Astrocyte of the hippocampus (primary cell): ENCODE measurements around the gene ZNF768.
"Not testable (repeated sequence)": the region's sequence is repeated elsewhere in the genome, so short reads cannot be mapped to it uniquely, and the experiment has no call there.

Experiments
- DNase-seq: peaks from one replicate; pipeline ENCODE4 v3.0.0; 2011; ENCODE audit warnings: low read depth, low spot score

ZNF768 gene

DNA sequence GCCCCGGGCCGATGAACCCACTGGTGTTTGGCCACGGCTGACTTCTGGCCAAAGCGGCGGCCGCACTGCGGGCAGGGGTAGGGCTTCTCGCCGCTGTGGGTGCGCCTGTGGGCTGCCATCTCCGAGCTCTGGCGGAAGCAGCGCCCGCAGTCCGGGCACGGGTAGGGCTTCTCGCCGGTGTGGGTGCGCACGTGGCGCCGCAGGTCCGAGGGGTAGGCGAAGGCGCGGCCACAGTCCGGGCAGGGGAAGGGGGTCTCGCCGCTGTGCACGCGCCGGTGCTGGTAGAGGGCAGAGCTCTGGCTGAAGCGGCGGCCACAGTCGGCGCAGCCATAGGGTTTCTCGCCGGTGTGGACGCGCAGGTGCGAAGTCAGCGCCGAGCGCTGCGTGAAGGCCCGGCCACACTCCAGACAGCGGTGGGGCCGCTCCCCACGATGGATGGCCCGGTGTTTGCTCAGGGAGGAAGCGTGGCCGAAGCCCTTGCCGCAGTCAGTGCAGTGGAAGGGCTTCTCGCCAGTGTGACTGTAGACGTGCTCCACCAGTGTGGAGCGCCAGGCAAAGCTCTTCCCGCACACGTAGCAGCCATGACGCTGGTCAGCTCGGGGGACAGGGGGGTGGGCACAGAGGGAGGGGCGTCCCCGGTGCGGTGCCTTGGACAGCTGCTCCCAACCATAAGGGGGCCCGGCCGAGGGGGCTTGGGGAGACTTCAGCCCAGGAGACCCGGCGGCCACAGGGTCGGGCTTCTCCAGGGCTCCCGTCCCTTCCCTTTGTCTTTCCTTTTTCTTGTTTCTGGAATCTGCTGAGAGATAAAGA lies 29.2 kb upstream of the ZNF768 start:
- no peak for DNase-seq

DNA sequence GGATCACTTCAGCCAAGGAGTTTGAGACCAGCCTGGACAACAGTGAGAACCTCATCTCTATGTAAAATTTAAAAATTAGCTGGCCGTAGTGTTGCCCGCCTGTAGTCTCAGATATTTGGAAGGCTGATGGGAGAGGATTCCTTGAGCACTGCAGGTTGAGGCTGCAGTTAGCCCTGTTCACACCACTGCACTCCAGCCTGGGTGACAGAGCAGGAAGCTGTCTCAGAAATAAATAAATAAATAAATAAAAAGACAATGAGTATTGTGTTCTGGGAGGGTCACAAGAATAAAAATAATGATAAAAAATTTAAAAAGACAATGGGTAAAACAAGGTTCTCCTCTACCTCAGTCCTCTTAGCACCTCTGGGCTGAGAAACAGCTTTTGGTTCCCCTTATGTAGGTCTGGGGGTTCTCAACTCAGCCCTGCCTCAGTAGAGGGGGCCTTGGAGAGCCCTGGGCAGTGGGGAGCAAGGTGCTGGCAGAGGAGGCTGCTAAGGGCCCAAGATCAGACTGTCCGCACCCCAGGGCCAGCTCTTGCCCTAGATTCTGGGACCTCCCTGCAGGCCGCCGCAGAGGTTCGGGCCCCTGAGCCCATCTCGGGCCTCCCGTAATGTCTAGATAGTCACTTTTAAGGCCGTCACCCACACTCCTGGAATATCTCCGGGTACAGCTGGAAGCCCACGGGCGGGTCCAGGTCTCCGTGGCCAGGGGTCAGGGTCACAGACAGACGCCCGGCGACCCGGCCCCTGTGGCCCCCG lies 28.4 kb upstream of the ZNF768 start:
- no peak for DNase-seq

- DNase-seq, result no peak
These were observed 27.1 kb upstream of the ZNF768 start for GRCh38 chr16:30553393-30553899.

DNA sequence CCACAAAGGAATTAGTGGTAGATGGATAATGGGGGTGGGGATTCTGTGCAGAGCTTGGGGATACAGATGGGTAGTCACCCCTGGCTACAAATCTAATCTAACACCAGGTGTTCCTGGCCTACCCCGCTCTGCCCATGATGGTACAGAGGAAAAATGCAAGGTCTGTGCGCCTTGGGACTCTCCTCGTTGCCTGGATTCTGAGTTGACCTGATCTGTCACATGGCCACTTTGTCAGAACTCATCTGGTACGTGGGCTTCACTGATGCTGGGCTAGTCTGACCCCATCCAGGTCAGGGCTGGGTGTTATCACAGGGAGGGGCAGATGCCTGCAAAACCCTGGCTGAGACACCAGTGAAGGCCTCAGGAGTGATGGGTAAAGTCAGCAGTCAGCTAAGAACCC lies 26.6 kb upstream of the ZNF768 start:
- DNase-seq, result no peak

GRCh38 chr16:30551781-30552180 lies 25.4 kb upstream of the ZNF768 start:
- DNase-seq, result no peak

DNA sequence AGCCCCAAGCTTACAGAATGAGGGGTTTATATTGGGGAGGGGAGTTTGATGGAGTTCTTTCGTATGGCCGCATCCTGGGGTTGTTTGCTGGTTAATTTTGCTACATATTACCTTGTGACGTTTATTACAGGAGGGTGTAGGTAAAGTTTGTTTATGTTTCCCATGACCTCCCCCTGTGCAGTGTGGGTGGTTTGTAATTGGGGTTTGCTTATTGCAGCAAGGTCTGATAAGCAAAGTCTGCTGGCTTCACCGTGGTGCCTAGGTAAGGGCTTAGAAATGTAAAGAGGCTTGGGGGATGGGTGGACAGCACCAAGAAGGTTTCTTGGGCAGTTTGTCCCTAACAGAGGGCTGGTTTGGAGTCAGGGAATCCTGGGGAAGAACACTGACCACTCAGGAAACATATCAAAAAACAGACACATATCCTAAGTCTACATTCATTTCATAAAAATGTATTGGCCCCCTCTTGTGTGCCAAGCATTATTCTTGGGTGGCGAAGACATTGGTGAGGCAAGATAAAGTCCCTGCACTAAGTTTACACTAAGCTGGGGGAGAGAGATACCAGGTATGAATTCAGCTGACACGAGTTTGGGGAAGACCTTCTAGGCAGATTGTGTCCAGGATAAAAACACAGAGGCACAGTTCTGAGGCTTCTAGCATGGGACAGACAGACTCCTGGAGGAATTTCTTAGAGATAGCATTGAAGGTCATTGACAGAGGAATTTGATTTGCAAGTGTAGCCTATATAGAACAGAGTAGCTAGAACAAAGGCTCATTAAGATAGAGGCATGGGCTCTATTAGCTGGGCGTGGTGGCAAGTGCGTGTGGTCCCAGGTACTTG lies 22.3 kb upstream of the ZNF768 start:
- DNase-seq, result no peak

DNA sequence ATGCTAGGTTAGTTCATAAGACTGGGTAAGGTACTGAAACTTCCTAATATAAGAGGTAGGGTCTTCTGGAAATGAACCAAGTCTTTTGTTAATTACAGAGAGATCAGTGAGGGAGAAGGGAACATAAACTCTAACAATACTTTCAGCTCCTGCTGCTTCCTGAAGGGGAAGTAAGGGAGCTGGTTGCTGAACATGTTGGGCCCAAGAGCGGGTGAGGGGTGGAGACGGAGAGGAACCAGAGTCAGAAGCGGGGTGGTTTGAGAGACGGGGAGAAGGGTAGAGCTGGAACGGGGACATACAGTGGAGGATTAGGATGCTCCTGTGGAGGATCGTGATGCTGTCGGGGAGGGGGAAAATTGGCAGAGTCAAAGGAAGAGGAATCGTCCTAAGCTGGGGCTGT lies 19.7 kb upstream of the ZNF768 start:
- DNase-seq, result no peak

- no peak for DNase-seq
These were observed 16.7 kb upstream of the ZNF768 start for GRCh38 chr16:30543067-30543466.

GRCh38 chr16:30541502-30542329 lies 15.3 kb upstream of the ZNF768 start:
- DNase-seq, result peak; percentile 20

GRCh38 chr16:30540916-30541464 lies 14.6 kb upstream of the ZNF768 start:
- DNase-seq, result not testable (repeated sequence)

GRCh38 chr16:30539986-30540526 lies 13.7 kb upstream of the ZNF768 start:
- not testable (repeated sequence) for DNase-seq

DNA sequence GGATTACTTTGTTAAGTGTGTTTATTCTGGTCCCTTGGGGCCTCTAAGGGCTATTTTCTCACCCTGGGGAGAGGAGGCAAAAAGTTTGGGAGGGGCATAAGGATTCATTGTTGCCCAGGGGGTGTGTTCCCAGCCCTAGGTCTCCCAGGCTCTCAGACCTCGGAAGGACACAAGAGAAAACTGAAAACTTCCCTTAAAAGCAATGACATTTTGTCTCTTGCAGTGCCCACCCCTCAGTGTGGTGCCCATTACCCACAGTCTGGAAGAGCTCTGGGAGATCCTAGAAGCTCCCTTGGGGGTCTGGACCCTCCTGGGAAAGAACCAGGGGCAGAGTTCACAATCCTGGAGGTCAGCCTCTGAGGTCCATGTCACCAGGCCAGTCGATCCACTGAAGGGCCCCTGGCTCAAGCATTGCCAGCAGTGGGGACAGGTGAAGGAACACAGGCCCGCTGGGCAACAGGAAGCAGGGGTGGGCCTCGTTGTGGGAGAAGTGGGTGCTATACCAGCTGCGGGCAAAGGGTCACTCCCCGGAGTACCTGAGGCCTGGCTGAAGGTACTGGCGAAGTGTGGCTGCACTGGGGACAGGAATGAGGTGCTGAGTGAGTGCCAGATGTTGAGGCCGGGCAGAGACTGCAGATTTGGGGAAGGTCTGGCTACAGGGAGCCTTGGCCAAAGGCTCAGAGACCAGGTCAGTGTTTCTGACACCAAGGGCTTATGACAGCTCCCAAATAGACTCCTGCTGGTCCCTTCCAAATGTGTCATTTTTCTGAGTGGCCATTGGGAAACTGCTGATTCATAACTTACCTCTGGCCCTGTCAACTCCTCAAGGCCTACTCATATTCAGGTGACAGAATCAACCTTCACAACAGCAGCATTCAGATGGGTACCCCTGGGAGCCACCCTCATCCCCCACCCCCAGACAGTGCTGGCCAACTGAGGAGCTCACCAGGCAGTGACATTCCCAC lies 12.9 kb upstream of the ZNF768 start:
- DNase-seq, result no peak

DNA sequence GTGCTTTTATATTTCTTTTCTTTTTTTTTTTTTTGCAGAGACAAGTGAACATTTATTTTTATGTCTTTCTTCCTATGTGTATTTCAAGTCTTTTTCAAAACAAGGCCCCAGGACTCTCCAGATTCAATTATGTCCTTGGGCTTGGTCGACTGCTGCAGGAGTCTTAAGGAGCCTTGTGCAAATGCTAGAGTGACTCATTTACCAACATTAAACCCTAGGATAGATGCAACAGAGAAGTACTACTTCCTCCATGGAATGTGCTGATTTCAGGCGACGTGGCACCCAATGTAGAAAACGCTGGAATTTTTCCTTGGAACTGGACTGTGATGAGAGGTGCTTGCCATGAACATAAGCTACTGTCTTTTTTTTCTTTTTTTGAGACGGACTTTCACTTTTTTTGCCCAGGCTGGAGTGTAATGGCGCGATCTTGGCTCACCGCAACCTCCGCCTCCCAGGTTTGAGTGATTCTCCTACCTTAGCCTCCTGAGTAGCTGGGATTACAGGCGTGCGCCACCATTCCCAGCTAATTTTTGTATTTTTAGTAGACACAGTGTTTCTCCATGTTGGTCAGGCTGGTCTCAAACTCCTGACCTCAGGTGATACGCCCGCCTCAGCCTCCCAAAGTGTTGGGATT lies 10.1 kb upstream of the ZNF768 start:
- DNase-seq, result not testable (repeated sequence)

DNA sequence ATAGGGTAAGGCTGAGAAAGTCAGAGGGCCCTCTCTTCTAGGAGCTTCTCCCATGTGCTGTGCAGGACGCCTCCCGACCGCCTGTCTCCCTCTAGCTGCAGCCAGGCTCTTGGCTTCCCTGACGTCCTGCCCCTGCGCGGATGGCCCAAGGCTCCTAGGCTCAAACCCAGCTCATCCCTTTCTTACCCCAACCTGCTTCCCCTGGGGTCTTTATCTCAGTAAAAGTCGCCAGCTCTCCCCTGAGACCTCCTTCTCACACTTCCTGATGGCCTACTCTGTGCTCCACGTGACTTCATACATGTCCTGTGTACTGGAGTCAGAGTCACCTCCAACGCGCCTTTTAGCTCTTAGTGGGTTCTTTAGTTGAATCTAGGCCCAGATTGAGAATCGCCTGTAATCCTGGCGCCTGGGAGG lies 9.4 kb upstream of the ZNF768 start:
- peak; percentile 77 for DNase-seq

GRCh38 chr16:30535106-30535776 lies 8.9 kb upstream of the ZNF768 start:
- DNase-seq, result no peak

GRCh38 chr16:30534368-30535105 lies 8.2 kb upstream of the ZNF768 start, which contains the start of gene ZNF747:
Gene ZNF747, minus strand, starts transcription at chr16:30534858. Its CDS starts 179 bp downstream, at chr16:30534679.
- DNase-seq, result peak; percentile 94

GRCh38 chr16:30533748-30534367 lies 7.5 kb upstream of the ZNF768 start:
- DNase-seq, result no peak
